Upper lobe of right lung (tissue), 1 donor: ENCODE results near the gene SLCO2B1. TPM values are rescaled to one million over a fixed set of nuclear protein-coding genes. Genes with fewer than 3 reads are reported as not detected.

Experiments
- ATAC-seq: fragments of 200-7000 bp; cut with Tn5 transposase; one replicate; pipeline ENCODE4 v1.9.1; 2020; ENCODE audit warnings: mild to moderate bottlenecking, moderate library complexity
- DNase-seq: peaks from one replicate; pipeline ENCODE4 v3.0.0-alpha.2; 2020
- H3K27ac ChIP-seq: fragments of 200-600 bp; one replicate; pipeline ENCODE4 v1.8.0; 2022
- H3K27me3 ChIP-seq: fragments of 200-600 bp; one replicate; pipeline ENCODE4 v1.8.0; 2022; ENCODE audit warnings: mild to moderate bottlenecking
- H3K36me3 ChIP-seq: fragments of 200-600 bp; one replicate; pipeline ENCODE4 v1.8.0; 2022
- H3K4me1 ChIP-seq: fragments of 200-600 bp; one replicate; pipeline ENCODE4 v1.8.0; 2022
- H3K4me3 ChIP-seq: fragments of 200-600 bp; one replicate; pipeline ENCODE4 v1.8.0; 2022; ENCODE audit warnings: mild to moderate bottlenecking
- H3K9me3 ChIP-seq: fragments of 200-600 bp; one replicate; pipeline ENCODE4 v1.8.0; 2022
- CTCF ChIP-seq: fragments of 200-600 bp; IDR thresholded peaks from one replicate; pipeline ENCODE4 v1.8.0; 2022; ENCODE audit warnings: antibody characterized with exemption
- intact Hi-C: fragments of 100-400 bp; cut with DNase I; formaldehyde crosslinking; loops from one replicate; pipeline ENCODE4 v1.11.0; 2022
- total RNA-seq: library from RNA; stranded (reverse); fragmentation: NEBNext Ultra II Directional; extraction: Animal tissue kit (Norgen Biotek cat#: 25700); gene quantifications from one replicate; pipeline ENCODE4 v1.2.1, GENCODE V29; 2021
- donor health status: DM: no; HTN: yes; CAD: no; lungs with severe emphysema.

Gene SLCO2B1
- total RNA-seq, 1 donor from 2014 or later = 204 TPM

- ATAC-seq (no peak), DNase-seq (no peak)
- H3K4me1 ChIP-seq = peaks cover 15% of the 10 kb centered on the region
- no peaks in the 10 kb centered on the region for H3K9me3 ChIP-seq
- no peak overlapping the region for H3K27ac ChIP-seq
- no peaks in the 10 kb centered on the region for H3K27me3 ChIP-seq
- no peak for TF ChIP-seq CTCF
- intact Hi-C loops = no loop called here
- H3K36me3 ChIP-seq = peaks cover 5% of the 10 kb centered on the region
- no peak overlapping the region for H3K4me3 ChIP-seq
These were observed 15.9 kb downstream of the SLCO2B1 start for GRCh38 chr11:75166791-75167190.

GRCh38 chr11:75167617-75168016 is 16.7 kb downstream of the SLCO2B1 start:
- no peak overlapping the region for H3K4me3 ChIP-seq
- H3K27me3 ChIP-seq = no peaks in the 10 kb centered on the region
- peak; percentile 41 for ATAC-seq
- H3K36me3 ChIP-seq = peaks cover 5% of the 10 kb centered on the region
- H3K9me3 ChIP-seq = no peaks in the 10 kb centered on the region
- no peak overlapping the region for H3K27ac ChIP-seq
- TF ChIP-seq CTCF = no peak
- no peak for DNase-seq
- intact Hi-C loops = no loop called here
- H3K4me1 ChIP-seq = peaks cover 13% of the 10 kb centered on the region

- TF ChIP-seq CTCF = no peak
- intact Hi-C loops = no loop called here
- no peak for DNase-seq
- H3K9me3 ChIP-seq = no peaks in the 10 kb centered on the region
- no peak for ATAC-seq
- H3K27ac ChIP-seq = no peak overlapping the region
- no peaks in the 10 kb centered on the region for H3K27me3 ChIP-seq
- peaks cover 6% of the 10 kb centered on the region for H3K4me1 ChIP-seq
- H3K4me3 ChIP-seq = no peak overlapping the region
- peaks cover 5% of the 10 kb centered on the region for H3K36me3 ChIP-seq
These were observed 18.4 kb downstream of the SLCO2B1 start for GRCh38 chr11:75169101-75169885.

GRCh38 chr11:75170516-75171201 is 19.8 kb downstream of the SLCO2B1 start:
- DNase-seq (no peak), ATAC-seq (no peak)
- H3K27me3 ChIP-seq = no peaks in the 10 kb centered on the region
- H3K4me3 ChIP-seq = no peak overlapping the region
- no peak for TF ChIP-seq CTCF
- H3K9me3 ChIP-seq = no peaks in the 10 kb centered on the region
- no peak overlapping the region for H3K27ac ChIP-seq
- intact Hi-C loops = no loop called here
- H3K4me1 ChIP-seq = peaks cover 13% of the 10 kb centered on the region
- peaks cover 5% of the 10 kb centered on the region for H3K36me3 ChIP-seq

GRCh38 chr11:75173336-75173735 is 22.4 kb downstream of the SLCO2B1 start:
- no peaks in the 10 kb centered on the region for H3K27me3 ChIP-seq
- ATAC-seq = no peak
- no peak for DNase-seq
- H3K4me3 ChIP-seq = no peak overlapping the region
- no peak for TF ChIP-seq CTCF
- peaks cover 17% of the 10 kb centered on the region for H3K4me1 ChIP-seq
- no peaks in the 10 kb centered on the region for H3K9me3 ChIP-seq
- no peak overlapping the region for H3K27ac ChIP-seq
- intact Hi-C loops = no loop called here
- H3K36me3 ChIP-seq = peaks cover 5% of the 10 kb centered on the region
